T-cell (primary cell): ENCODE data around the gene CPNE7. TPM values are rescaled to one million over a fixed set of nuclear protein-coding genes. Genes with fewer than 3 reads are reported as not detected.

Source experiments
- ATAC-seq, 4 experiments: fragments of 200-7000 bp in 3 of 4; fragments of 150-1000 bp in 1 of 4; cut with Tn5 transposase; replicated peaks in 1 of 4; 1 replicate in 3 of 4; 2 replicates in 1 of 4; pipeline ENCODE4 v1.10.0; 2021; ENCODE audit warnings: moderate library complexity in 3 of 4, mild to moderate bottlenecking in 2 of 4, moderate number of reproducible peaks in 1 of 4
- CTCF ChIA-PET, 2 donors: fragments of 300-600 bp; sonication (Branson Sonifier 250); formaldehyde crosslinking; loops; one replicate each; lab custom pipeline; 2022; ENCODE audit warnings: antibody characterized with exemption in 2 of 2; lab: Charles Lee
- POLR2A ChIA-PET, 2 donors: fragments of 300-600 bp; sonication (Branson Sonifier 250); formaldehyde crosslinking; loops; one replicate each; lab custom pipeline; 2022; ENCODE audit warnings: antibody characterized with exemption in 2 of 2; lab: Charles Lee
- DNase-seq, 35 experiments: peaks; one replicate each; pipeline versions ENCODE4 v3.0.0 to v3.0.0-alpha.2; 2013 to 2023
- H3K27ac ChIP-seq: one replicate; pipeline ENCODE4 v1.5.1; 2013; ENCODE audit warnings: low read length
- H3K27me3 ChIP-seq, 2 experiments: replicated peaks in 1 of 2; 1 replicate in 1 of 2; 2 replicates in 1 of 2; pipeline versions ENCODE4 v1.6.1 to v1.7.0; 2013; ENCODE audit warnings: low read length in 1 of 2, mixed read lengths in 1 of 2; ENCODE audit not compliant: control insufficient read depth in 2 of 2, insufficient read depth in 2 of 2; ENCODE audit errors: extremely low read depth in 1 of 2
- H3K36me3 ChIP-seq, 2 donors: 1 replicate in 1 of 2; 2 replicates in 1 of 2; pipeline versions ENCODE4 v1.6.1 to v1.7.0; 2013; ENCODE audit warnings: low read length in 1 of 2; ENCODE audit not compliant: control insufficient read depth in 2 of 2, insufficient read depth in 1 of 2; ENCODE audit errors: extremely low read depth in 1 of 2
- H3K4me1 ChIP-seq, 2 experiments: 1 replicate in 1 of 2; 2 replicates in 1 of 2; pipeline versions ENCODE4 v1.6.1 to v1.7.0; 2013; ENCODE audit warnings: low read length in 2 of 2, mixed read lengths in 1 of 2; ENCODE audit not compliant: insufficient read depth in 2 of 2, control insufficient read depth in 1 of 2; ENCODE audit errors: extremely low read depth in 1 of 2
- H3K4me3 ChIP-seq, 2 donors: 1 replicate in 1 of 2; 2 replicates in 1 of 2; pipeline versions ENCODE4 v1.5.1 to v1.7.0; 2013; ENCODE audit warnings: mild to moderate bottlenecking in 2 of 2, low read length in 1 of 2, moderate library complexity in 1 of 2; ENCODE audit not compliant: control insufficient read depth in 1 of 2; ENCODE audit errors: extremely low read depth in 1 of 2
- H3K9me3 ChIP-seq: 2 replicates; pipeline ENCODE4 v1.7.0; 2013
- H3K27ac Mint-ChIP-seq, 2 donors: one replicate each; pipeline ENCODE4 v1.8.0; 2020 to 2021; ENCODE audit warnings: mild to moderate bottlenecking in 2 of 2, mixed read lengths in 2 of 2
- H3K27me3 Mint-ChIP-seq, 2 donors: one replicate each; pipeline ENCODE4 v1.8.0; 2021 to 2022; ENCODE audit warnings: mixed read lengths in 2 of 2
- H3K36me3 Mint-ChIP-seq: one replicate; pipeline ENCODE4 v1.8.0; 2021; ENCODE audit warnings: mixed read lengths
- H3K4me1 Mint-ChIP-seq, 3 donors: one replicate each; pipeline ENCODE4 v1.8.0; 2020 to 2022; ENCODE audit warnings: mixed read lengths in 3 of 3, mild to moderate bottlenecking in 1 of 3
- H3K4me3 Mint-ChIP-seq, 3 donors: one replicate each; pipeline ENCODE4 v1.8.0; 2020 to 2022; ENCODE audit warnings: mild to moderate bottlenecking in 3 of 3, mixed read lengths in 3 of 3, moderate library complexity in 3 of 3
- H3K9me3 Mint-ChIP-seq, 3 donors: one replicate each; pipeline ENCODE4 v1.8.0; 2020 to 2022; ENCODE audit warnings: mixed read lengths in 3 of 3
- WGBS: methylation state at CpG from one replicate; pipeline ENCODE4 v1.1.5; 2013; ENCODE audit warnings: missing lambda C conversion rate; ENCODE audit not compliant: insufficient coverage; 5-methylcytosine and 5-hydroxymethylcytosine counted together
- total RNA-seq, 35 experiments: library from RNA in 6 of 35; stranded (reverse) in 6 of 35; fragments of 120-200 nt in 1 of 35; gene quantifications; one replicate each; pipeline versions ENCODE4 v1.2.1 to v1.2.4 and lab custom pipeline; 2013 to 2026

The CPNE7 gene
- total RNA-seq, 5 donors from 2014 or later (not counting 1 experiment from before 2014, with no cell fraction given) = 1.9 to 8.7 (median 5.1) TPM

- whole genome bisulfite sequencing = 85% methylated on average over 7 of the region's 13 CpGs
Observed at GRCh38 chr16:89642574-89642973, 67.0 kb downstream of the CPNE7 start.

GRCh38 chr16:89643769-89644300 is 68.3 kb downstream of the CPNE7 start:
- ChIA-PET POLR2A (no interaction called here), CTCF (no interaction called here)
- Histone ChIP-seq H3K4me1 (peaks cover 0 to 17% of the 10 kb centered on the region in 2 experiments), H3K9me3 (no peaks in the 10 kb centered on the region), H3K36me3 (peaks cover 10 to 31% of the 10 kb centered on the region in 2 donors), H3K4me3 (no peak overlapping the region), H3K27ac (no peak overlapping the region), H3K27me3 (peaks cover 0 to 5% of the 10 kb centered on the region in 2 experiments)
- H3K27ac Mint-ChIP-seq = no peak overlapping the region
- no peaks in the 10 kb centered on the region for H3K9me3 Mint-ChIP-seq
- H3K4me3 Mint-ChIP-seq = no peak overlapping the region
- DNase-seq (no peak), ATAC-seq (no peak)
- 87% methylated on average over 12 of the region's 14 CpGs for WGBS
- H3K4me1 Mint-ChIP-seq = peaks cover 9 to 12% (median 10%) of the 10 kb centered on the region in 3 donors
- H3K36me3 Mint-ChIP-seq = peaks cover 23% of the 10 kb centered on the region
- no peaks in the 10 kb centered on the region for H3K27me3 Mint-ChIP-seq

More at GRCh38 chr16:89642574-89642973, 67.0 kb downstream of the CPNE7 start:
- H3K27ac ChIP-seq = no peak overlapping the region
- CTCF ChIA-PET = interaction anchor here in 1 of 2 donors (0.5 kb wide), 1 partner anchor 49 kb away, joined by 4 read pairs; no protein-coding TSS in a partner anchor
- peaks cover 0 to 12% of the 10 kb centered on the region in 2 experiments for H3K27me3 ChIP-seq
- no peaks in the 10 kb centered on the region for H3K9me3 ChIP-seq
- H3K4me3 ChIP-seq = no peak overlapping the region
- no peaks in the 10 kb centered on the region for H3K27me3 Mint-ChIP-seq
- no peak overlapping the region for H3K27ac Mint-ChIP-seq
- H3K9me3 Mint-ChIP-seq = no peaks in the 10 kb centered on the region
- POLR2A ChIA-PET = no interaction called here
- H3K4me1 ChIP-seq = peaks cover 0 to 17% of the 10 kb centered on the region in 2 experiments
- peaks cover 17% of the 10 kb centered on the region for H3K36me3 Mint-ChIP-seq
- peaks cover 10 to 29% of the 10 kb centered on the region in 2 donors for H3K36me3 ChIP-seq
- H3K4me1 Mint-ChIP-seq = peaks cover 9 to 12% (median 10%) of the 10 kb centered on the region in 3 donors
- no peak for DNase-seq
- ATAC-seq = no peak
- H3K4me3 Mint-ChIP-seq = no peak overlapping the region

- Mint-ChIP-seq H3K27ac (no peak overlapping the region), H3K4me3 (no peak overlapping the region), H3K4me1 (peaks cover 10 to 12% (median 11%) of the 10 kb centered on the region in 3 donors), H3K27me3 (no peaks in the 10 kb centered on the region), H3K36me3 (peaks cover 30% of the 10 kb centered on the region), H3K9me3 (no peaks in the 10 kb centered on the region)
- Histone ChIP-seq H3K4me3 (no peak overlapping the region), H3K36me3 (peaks cover 10 to 40% of the 10 kb centered on the region in 2 donors), H3K4me1 (peaks cover 0 to 16% of the 10 kb centered on the region in 2 experiments), H3K27ac (no peak overlapping the region), H3K9me3 (no peaks in the 10 kb centered on the region), H3K27me3 (peaks cover 0 to 5% of the 10 kb centered on the region in 2 experiments)
- ATAC-seq = no peak
- ChIA-PET CTCF (interaction anchor here (0.5 kb wide), 2 partner anchors 381 to 1139 kb away, joined by 3 to 4 read pairs; no protein-coding TSS in a partner anchor), POLR2A (no interaction called here)
- 93% methylated on average over 7 of the region's 11 CpGs for WGBS
- DNase-seq = no peak
Observed at GRCh38 chr16:89645122-89645521, 69.6 kb downstream of the CPNE7 start.

GRCh38 chr16:89646270-89646669 is 70.7 kb downstream of the CPNE7 start:
- Mint-ChIP-seq H3K4me1 (peaks cover under 1 to 6% (median 3%) of the 10 kb centered on the region in 3 donors), H3K9me3 (no peaks in the 10 kb centered on the region), H3K27me3 (no peaks in the 10 kb centered on the region), H3K36me3 (peaks cover 36% of the 10 kb centered on the region), H3K27ac (no peak overlapping the region), H3K4me3 (no peak overlapping the region)
- 99% methylated on average over 20 of the region's 22 CpGs for WGBS
- DNase-seq (no peak), ATAC-seq (no peak)
- POLR2A ChIA-PET = no interaction called here
- CTCF ChIA-PET = no interaction called here
- no peaks in the 10 kb centered on the region for H3K27me3 ChIP-seq
- H3K4me3 ChIP-seq = no peak overlapping the region
- H3K36me3 ChIP-seq = peaks cover 17 to 44% of the 10 kb centered on the region in 2 donors
- no peak overlapping the region for H3K27ac ChIP-seq
- H3K9me3 ChIP-seq = no peaks in the 10 kb centered on the region
- H3K4me1 ChIP-seq = peaks cover 0 to 5% of the 10 kb centered on the region in 2 experiments

Other genes starting within 250 kb of the CPNE7 start
- gene ANKRD11, start 85.2 kb upstream of the CPNE7 start, total RNA-seq = 100 to 1,000 TPM; 257 to 294 (median 271) TPM
- gene SPG7, start 67.4 kb upstream of the CPNE7 start, total RNA-seq = 100 to 1,000 TPM; 161 to 203 (median 184) TPM
- gene RPL13, start 15.1 kb upstream of the CPNE7 start, total RNA-seq = 1,000 to 10,000 TPM; 4,444 to 6,530 (median 5,942) TPM
- under 1 TPM in 1 of 5 donors, not detected in 4; 0.18 TPM for gene DPEP1, start 37.9 kb downstream of the CPNE7 start, total RNA-seq
- gene CHMP1A, start 82.0 kb downstream of the CPNE7 start, total RNA-seq = 10 to 100 TPM; 73.1 to 97.4 (median 90.4) TPM
- 10 to 100 TPM in 2 of 5 donors, 1 to 10 TPM in 3; 5.0 to 11.1 (median 8.1) TPM for gene SPATA33, start 82.1 kb downstream of the CPNE7 start, total RNA-seq
- 100 to 1,000 TPM; 108 to 163 (median 138) TPM for gene CDK10, start 110.9 kb downstream of the CPNE7 start, total RNA-seq
- 10 to 100 TPM; 14.4 to 24.9 (median 15.9) TPM for gene SPATA2L, start 125.9 kb downstream of the CPNE7 start, total RNA-seq
- 10 to 100 TPM; 15.5 to 28.8 (median 24.5) TPM for gene VPS9D1, start 145.1 kb downstream of the CPNE7 start, total RNA-seq
- 100 to 1,000 TPM; 131 to 203 (median 195) TPM for gene ZNF276, start 145.8 kb downstream of the CPNE7 start, total RNA-seq
- gene FANCA, start 240.9 kb downstream of the CPNE7 start, total RNA-seq = 1 to 10 TPM; 7.1 to 8.3 (median 7.8) TPM